ENCODE measurements around the gene TLCD2. TPM values are rescaled to one million over a fixed set of nuclear protein-coding genes. Genes with fewer than 3 reads are reported as not detected.
A peak's percentile ranks its signal among the peaks of the same experiment; 100 is the strongest.
"Not testable (repeated sequence)": the region's sequence is repeated elsewhere in the genome, so short reads cannot be mapped to it uniquely, and the experiment has no call there.

Gene TLCD2
- total and polyA plus RNA-seq, 9 donors: 2.6 to 8.0 (median 4.9) TPM

DNA sequence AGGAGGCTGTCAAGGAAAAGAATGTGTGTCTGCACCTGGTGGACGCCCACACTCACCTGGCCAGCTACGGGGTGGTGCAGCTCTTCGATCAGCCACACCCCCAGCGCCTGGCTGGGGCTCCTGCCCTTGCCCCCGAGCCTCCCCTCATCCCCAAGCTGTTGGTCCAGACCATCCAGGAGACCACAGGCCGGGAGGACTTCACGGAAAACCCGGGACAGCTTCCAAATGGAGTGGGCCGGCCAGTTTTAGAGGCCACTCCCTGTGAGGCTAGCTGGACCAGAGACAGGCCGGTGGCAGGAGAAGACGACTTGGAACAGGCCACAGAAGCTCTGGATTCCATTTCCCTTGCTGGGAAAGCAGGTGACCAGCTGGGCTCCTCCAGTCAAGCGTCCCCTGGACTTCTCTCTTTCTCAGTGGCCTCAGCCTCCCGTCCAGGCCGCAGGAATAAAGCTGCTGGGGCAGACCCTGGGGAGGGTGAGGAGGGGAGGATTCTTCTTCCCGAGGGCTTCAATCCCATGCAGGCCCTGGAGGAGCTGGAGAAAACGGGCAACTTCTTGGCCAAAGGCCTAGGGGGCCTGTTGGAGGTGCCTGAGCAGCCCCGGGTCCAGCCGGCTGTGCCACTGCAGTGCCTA, 16.6 kb upstream of the TLCD2 start:
- WGBS (ENCODE audit: insufficient coverage): 72% methylated on average over 15 of the region's 18 CpGs
- Histone ChIP-seq H3K4me3 (ENCODE audit: low read length) (no peak overlapping the region), H3K27me3 (ENCODE audit: control insufficient read depth, insufficient read depth, low read length) (no peaks in the 10 kb centered on the region), H3K36me3 (ENCODE audit: control insufficient read depth, insufficient read depth, low read length) (peaks cover 27% of the 10 kb centered on the region), H3K9me3 (replicated peaks; ENCODE audit: control insufficient read depth, low read depth, low read length) (no peaks in the 10 kb centered on the region), H3K4me1 (ENCODE audit: control insufficient read depth, insufficient read depth, low read length) (peaks cover 46% of the 10 kb centered on the region), H3K27ac (ENCODE audit: low read length) (no peak overlapping the region)
- DNase-seq: no peak

DNA sequence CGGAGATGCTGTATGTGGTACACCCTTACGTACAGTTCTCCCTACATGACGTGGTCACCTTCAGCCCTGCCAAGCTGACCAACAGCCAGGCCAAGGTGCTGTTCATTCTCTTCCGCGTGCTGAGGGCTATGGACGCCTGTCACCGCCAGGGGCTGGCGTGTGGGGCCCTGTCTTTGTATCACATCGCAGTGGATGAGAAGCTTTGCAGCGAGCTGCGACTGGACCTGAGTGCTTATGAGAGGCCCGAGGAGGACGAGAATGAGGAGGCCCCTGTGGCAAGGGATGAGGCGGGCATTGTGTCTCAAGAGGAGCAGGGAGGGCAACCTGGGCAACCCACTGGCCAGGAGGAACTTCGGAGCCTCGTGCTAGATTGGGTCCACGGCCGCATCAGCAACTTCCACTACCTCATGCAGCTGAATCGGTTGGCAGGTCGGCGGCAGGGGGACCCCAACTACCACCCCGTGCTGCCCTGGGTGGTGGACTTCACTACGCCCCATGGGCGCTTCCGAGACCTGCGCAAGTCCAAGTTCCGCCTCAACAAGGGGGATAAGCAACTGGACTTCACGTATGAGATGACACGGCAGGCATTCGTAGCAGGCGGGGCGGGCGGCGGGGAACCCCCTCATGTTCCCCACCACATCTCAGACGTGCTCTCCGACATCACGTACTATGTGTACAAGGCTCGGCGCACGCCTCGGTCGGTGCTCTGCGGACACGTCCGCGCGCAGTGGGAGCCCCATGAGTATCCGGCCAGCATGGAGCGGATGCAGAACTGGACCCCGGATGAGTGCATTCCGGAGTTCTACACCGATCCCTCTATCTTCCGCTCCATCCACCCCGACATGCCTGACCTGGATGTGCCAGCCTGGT, 15.7 kb upstream of the TLCD2 start:
- Histone ChIP-seq H3K4me1 (ENCODE audit: control insufficient read depth, insufficient read depth, low read length) (peaks cover 43% of the 10 kb centered on the region), H3K4me3 (ENCODE audit: low read length) (peak overlapping the region; percentile 58), H3K27me3 (ENCODE audit: control insufficient read depth, insufficient read depth, low read length) (no peaks in the 10 kb centered on the region), H3K27ac (ENCODE audit: low read length) (no peak overlapping the region), H3K9me3 (replicated peaks; ENCODE audit: control insufficient read depth, low read depth, low read length) (no peaks in the 10 kb centered on the region), H3K36me3 (ENCODE audit: control insufficient read depth, insufficient read depth, low read length) (peaks cover 24% of the 10 kb centered on the region)
- 93% methylated on average over 43 of the region's 54 CpGs for WGBS (ENCODE audit: insufficient coverage)
- DNase-seq: no peak

DNA sequence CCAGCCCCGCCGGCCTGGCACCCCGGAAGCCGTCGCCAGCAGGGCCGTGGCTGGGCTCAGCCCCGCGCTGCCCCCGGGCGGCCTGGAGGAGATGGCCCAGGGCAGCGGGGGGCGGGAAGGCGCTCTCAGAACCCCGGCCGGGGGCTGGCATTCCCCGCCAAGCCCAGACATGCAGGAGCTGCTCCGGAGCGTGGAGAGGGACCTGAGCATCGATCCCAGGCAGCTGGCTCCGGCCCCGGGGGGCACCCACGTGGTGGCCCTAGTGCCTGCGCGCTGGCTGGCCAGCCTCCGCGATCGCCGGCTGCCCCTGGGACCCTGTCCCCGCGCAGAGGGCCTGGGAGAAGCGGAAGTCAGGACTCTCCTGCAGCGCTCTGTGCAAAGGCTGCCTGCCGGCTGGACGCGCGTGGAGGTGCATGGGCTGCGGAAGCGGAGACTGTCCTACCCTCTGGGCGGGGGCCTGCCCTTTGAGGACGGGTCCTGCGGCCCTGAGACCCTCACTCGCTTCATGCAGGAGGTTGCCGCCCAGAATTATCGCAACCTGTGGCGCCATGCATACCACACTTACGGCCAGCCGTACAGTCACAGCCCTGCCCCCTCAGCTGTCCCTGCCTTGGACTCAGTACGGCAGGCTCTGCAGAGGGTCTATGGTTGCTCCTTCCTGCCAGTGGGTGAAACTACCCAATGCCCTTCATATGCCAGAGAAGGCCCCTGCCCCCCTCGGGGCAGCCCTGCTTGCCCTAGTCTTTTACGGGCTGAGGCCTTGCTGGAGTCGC, 14.9 kb upstream of the TLCD2 start:
- Histone ChIP-seq H3K27ac (ENCODE audit: low read length) (peak overlapping the region; percentile 35), H3K9me3 (replicated peaks; ENCODE audit: control insufficient read depth, low read depth, low read length) (no peaks in the 10 kb centered on the region), H3K4me1 (ENCODE audit: control insufficient read depth, insufficient read depth, low read length) (peaks cover 40% of the 10 kb centered on the region), H3K4me3 (ENCODE audit: low read length) (peak overlapping the region; percentile 58), H3K27me3 (ENCODE audit: control insufficient read depth, insufficient read depth, low read length) (no peaks in the 10 kb centered on the region), H3K36me3 (ENCODE audit: control insufficient read depth, insufficient read depth, low read length) (peaks cover 22% of the 10 kb centered on the region)
- DNase-seq: peak; percentile 35
- WGBS (ENCODE audit: insufficient coverage): 18% methylated on average over 50 of the region's 51 CpGs

DNA sequence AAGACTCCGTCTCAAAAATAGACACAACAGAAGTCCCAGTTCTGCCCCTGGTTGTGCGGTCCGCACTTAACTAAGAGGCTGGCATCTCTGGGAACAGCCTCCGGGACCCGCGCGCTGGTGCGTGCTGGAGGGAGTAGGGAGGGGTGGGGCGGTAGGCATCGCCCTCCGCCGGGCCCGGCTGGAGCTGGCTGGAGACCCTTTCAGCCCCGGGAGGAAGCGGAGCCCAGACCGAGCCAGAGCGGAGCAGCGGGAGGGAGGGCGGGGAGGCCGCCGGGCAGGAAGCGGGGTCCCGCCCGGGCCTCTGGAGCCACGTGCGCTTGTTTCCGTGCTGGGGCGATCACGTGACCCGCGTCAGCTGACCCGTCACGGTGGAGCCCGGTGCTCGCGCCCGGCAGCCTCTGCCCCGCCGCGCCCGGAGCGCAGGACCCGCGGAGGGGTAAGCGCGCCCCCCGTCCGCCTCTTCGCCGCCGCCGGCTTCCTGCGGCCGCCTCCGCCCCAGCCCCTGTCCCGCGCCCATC, 14.2 kb upstream of the TLCD2 start, which contains the start of gene WDR81:
TSS of gene WDR81 (plus strand) at position 354 of the 518 bp plus-strand sequence. CDS start 256 bp downstream, outside the sequence.
- WGBS (ENCODE audit: insufficient coverage): under 1% methylated on average over 54 of the region's 57 CpGs
- Histone ChIP-seq H3K4me1 (ENCODE audit: control insufficient read depth, insufficient read depth, low read length) (peaks cover 39% of the 10 kb centered on the region), H3K36me3 (ENCODE audit: control insufficient read depth, insufficient read depth, low read length) (peaks cover 22% of the 10 kb centered on the region)

DNA sequence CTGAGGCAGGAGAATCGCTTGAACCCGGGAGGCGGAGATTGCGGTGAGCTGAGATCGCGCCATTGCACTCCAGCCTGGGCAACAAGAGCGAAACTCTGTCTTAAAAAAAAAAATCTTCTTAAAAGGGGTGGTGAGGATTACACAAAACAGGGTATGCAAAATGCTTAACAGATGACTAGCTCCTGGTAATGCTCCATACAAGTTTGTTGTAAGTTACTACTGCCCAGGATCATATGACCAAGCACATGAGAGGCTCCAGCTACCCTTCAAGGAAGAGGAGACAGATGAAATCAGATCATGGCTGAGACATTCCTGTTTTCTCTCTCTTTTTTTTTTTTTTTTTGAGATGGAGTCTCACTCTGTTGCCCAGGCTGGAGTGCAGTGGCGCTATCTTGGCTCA, 11.8 kb upstream of the TLCD2 start:
- H3K9me3 ChIP-seq (replicated peaks; ENCODE audit: control insufficient read depth, low read depth, low read length); H3K27ac ChIP-seq (ENCODE audit: low read length); H3K27me3 ChIP-seq (ENCODE audit: control insufficient read depth, insufficient read depth, low read length); H3K36me3 ChIP-seq (ENCODE audit: control insufficient read depth, insufficient read depth, low read length); H3K4me3 ChIP-seq (ENCODE audit: low read length): not testable (repeated sequence)
- H3K4me1 ChIP-seq (ENCODE audit: control insufficient read depth, insufficient read depth, low read length): peaks cover 55% of the 10 kb centered on the region
- WGBS (ENCODE audit: insufficient coverage): no CpG with 5 or more reads among the region's 8 CpGs
- peak; percentile 20 for DNase-seq

More for the DNA sequence above, 14.2 kb upstream of the TLCD2 start, which contains the start of gene WDR81:
- Histone ChIP-seq H3K27me3 (ENCODE audit: control insufficient read depth, insufficient read depth, low read length) (no peaks in the 10 kb centered on the region), H3K9me3 (replicated peaks; ENCODE audit: control insufficient read depth, low read depth, low read length) (no peaks in the 10 kb centered on the region), H3K4me3 (ENCODE audit: low read length) (peak within 1 kb of the TSS; percentile 58), H3K27ac (ENCODE audit: low read length) (peak within 1 kb of the TSS; percentile 74)
- peak; percentile 95 for DNase-seq

GRCh38 chr17:1720856-1721386, 10.7 kb upstream of the TLCD2 start:
- peaks cover 59% of the 10 kb centered on the region for H3K4me1 ChIP-seq (ENCODE audit: control insufficient read depth, insufficient read depth, low read length)
- H3K27me3 ChIP-seq (ENCODE audit: control insufficient read depth, insufficient read depth, low read length): no peaks in the 10 kb centered on the region
- no peaks in the 10 kb centered on the region for H3K9me3 ChIP-seq (replicated peaks; ENCODE audit: control insufficient read depth, low read depth, low read length)
- H3K4me3 ChIP-seq (ENCODE audit: low read length): no peak overlapping the region
- peak overlapping the region; percentile 74 for H3K27ac ChIP-seq (ENCODE audit: low read length)
- H3K36me3 ChIP-seq (ENCODE audit: control insufficient read depth, insufficient read depth, low read length): no peaks in the 10 kb centered on the region
- DNase-seq: peak; percentile 66
- WGBS (ENCODE audit: insufficient coverage): 44% methylated on average over 9 of the region's 11 CpGs

DNA sequence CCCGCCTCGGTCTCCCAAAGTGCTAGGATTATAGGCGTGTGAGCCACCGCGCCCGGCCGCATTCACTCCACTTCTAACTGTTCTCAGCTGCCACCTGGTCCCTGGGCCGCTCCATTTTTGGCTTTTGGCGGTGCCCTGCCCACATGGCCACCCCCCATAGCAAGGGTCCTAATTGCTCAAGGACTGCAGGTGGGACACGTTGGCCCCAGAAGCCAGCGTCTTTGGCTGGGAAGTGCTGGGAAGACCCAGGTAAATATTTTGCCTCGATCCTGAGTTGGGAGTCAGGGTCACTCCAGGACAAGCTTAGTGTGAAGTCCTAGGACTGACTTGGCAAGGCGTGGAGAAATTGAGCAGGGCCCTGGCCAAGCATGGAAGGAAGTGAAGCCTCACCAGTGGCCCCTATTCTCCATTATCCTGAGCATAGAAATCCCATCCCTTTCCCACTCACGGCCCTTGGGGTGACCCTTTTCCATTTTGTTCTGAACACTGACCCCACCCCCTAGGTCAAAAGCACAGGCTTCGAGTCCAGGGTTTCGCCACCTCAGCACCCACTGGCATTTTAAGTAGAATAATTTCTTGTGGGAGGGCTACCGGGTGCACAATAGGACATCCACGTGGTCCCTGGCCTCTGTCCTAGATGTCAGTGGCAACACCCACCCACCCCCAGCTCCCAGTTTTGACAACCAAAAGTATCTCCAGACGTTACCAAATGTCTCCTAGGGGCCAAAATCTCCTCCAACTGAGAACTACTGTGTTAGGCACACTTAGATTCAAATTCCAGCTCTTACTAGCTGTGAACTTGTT, 8.4 kb upstream of the TLCD2 start:
- H3K27me3 ChIP-seq (ENCODE audit: control insufficient read depth, insufficient read depth, low read length): no peaks in the 10 kb centered on the region
- H3K36me3 ChIP-seq (ENCODE audit: control insufficient read depth, insufficient read depth, low read length): peaks cover 7% of the 10 kb centered on the region
- DNase-seq: peak; percentile 39
- H3K9me3 ChIP-seq (replicated peaks; ENCODE audit: control insufficient read depth, low read depth, low read length): no peaks in the 10 kb centered on the region
- H3K27ac ChIP-seq (ENCODE audit: low read length): no peak overlapping the region
- no peak overlapping the region for H3K4me3 ChIP-seq (ENCODE audit: low read length)
- 87% methylated on average over 12 of the region's 19 CpGs for WGBS (ENCODE audit: insufficient coverage)
- H3K4me1 ChIP-seq (ENCODE audit: control insufficient read depth, insufficient read depth, low read length): peaks cover 60% of the 10 kb centered on the region

DNA sequence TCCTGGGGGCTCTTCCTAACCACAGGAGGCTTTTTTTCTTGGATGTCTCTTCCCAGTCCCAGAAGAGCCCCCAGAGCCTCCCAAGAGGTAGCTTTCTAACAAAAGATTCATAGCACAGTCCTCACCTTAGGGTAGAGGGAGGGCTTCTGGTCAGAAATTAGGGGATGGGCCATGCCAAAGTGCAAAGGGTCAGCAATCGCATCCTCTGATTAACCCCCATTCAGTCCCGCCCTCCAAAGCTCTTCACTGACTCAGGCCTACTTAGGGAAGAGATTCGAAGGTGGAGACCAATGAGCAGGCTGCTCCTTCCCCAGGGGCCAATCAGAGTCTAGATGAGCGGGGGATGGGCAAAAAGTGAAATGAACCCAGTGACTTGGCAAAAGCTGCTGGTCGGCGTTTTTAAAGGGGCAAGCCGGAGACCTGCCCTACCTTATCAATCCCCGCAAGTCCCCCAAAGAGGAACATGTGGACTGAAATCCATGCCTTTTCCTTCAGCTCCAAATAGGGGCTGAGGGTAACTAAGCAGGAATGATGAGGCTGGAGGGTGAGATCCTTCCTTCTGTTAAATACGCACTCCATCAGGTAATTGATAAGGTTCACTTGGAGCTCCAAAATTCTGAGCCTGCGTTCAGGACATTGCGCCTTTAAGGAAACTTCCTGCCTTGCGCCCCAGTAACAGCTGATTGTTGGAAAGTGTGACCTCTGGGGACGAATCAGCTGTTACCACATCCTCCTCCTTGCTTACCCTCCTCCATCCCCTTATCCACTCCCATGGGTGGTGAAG, 6.9 kb upstream of the TLCD2 start:
- peaks cover 64% of the 10 kb centered on the region for H3K4me1 ChIP-seq (ENCODE audit: control insufficient read depth, insufficient read depth, low read length)
- WGBS (ENCODE audit: insufficient coverage): 3% methylated on average over 6 of the region's 13 CpGs

More for the DNA sequence above, 6.9 kb upstream of the TLCD2 start:
- Histone ChIP-seq H3K9me3 (replicated peaks; ENCODE audit: control insufficient read depth, low read depth, low read length) (no peaks in the 10 kb centered on the region), H3K27ac (ENCODE audit: low read length) (peak overlapping the region; percentile 100), H3K27me3 (ENCODE audit: control insufficient read depth, insufficient read depth, low read length) (no peaks in the 10 kb centered on the region), H3K4me3 (ENCODE audit: low read length) (peak overlapping the region; percentile 69), H3K36me3 (ENCODE audit: control insufficient read depth, insufficient read depth, low read length) (peaks cover 22% of the 10 kb centered on the region)
- DNase-seq: peak; percentile 97

All from muscle of leg (tissue), 11 donors.